Measurements from ENCODE around the gene DACT1.

GRCh38 chr14:58662018-58662417 lies 24.3 kb downstream of the DACT1 start:
- TF ChIP-seq CTCF (IDR thresholded peaks at IDR 0.05), result no peak
- TF ChIP-seq POLR2A (IDR thresholded peaks at IDR 0.05), result no peak

Data from lower leg skin (tissue), 3 donors.